GM19452 (cell line): ENCODE data around the gene ZNF628.

Experiments
- ATAC-seq: cut with Tn5 transposase; IDR thresholded peaks from one replicate; pipeline ENCODE4 v1.9.1; 2021; ENCODE audit not compliant: unreplicated experiment

The ZNF628 gene

GRCh38 chr19:55483706-55484592 is 7.5 kb downstream of the ZNF628 start:
- ATAC-seq: no peak

- ATAC-seq: no peak
These were observed 8.4 kb downstream of the ZNF628 start, which contains the start of gene NAT14 for GRCh38 chr19:55484593-55485438. Gene NAT14, plus strand, starts transcription at chr19:55485188. Its CDS starts 521 bp downstream, at chr19:55485709.

- no peak for ATAC-seq
These were observed 9.1 kb downstream of the ZNF628 start for GRCh38 chr19:55485439-55486011.

- no peak for ATAC-seq
These were observed 9.9 kb downstream of the ZNF628 start for GRCh38 chr19:55486043-55486970.

- no peak for ATAC-seq
These were observed 10.8 kb downstream of the ZNF628 start for GRCh38 chr19:55486971-55487923.

GRCh38 chr19:55487924-55488687 is 11.7 kb downstream of the ZNF628 start, which contains the start of gene SSC5D:
Gene SSC5D, plus strand, starts transcription at chr19:55488436. Its CDS starts 154 bp downstream, at chr19:55488590.
- no peak for ATAC-seq

GRCh38 chr19:55488986-55489710 is 12.7 kb downstream of the ZNF628 start:
- ATAC-seq: no peak

- ATAC-seq: no peak
These were observed 13.5 kb downstream of the ZNF628 start for GRCh38 chr19:55489711-55490477.

GRCh38 chr19:55490478-55491432 is 14.3 kb downstream of the ZNF628 start:
- no peak for ATAC-seq

- ATAC-seq: no peak
These were observed 15.3 kb downstream of the ZNF628 start for GRCh38 chr19:55491546-55492360.

- ATAC-seq: no peak
These were observed 16.0 kb downstream of the ZNF628 start for GRCh38 chr19:55492362-55492944.

GRCh38 chr19:55493052-55493644 is 16.7 kb downstream of the ZNF628 start:
- ATAC-seq: no peak

GRCh38 chr19:55493645-55494171 is 17.3 kb downstream of the ZNF628 start:
- ATAC-seq: no peak

GRCh38 chr19:55494172-55494761 is 17.9 kb downstream of the ZNF628 start:
- ATAC-seq: no peak
